Middle frontal gyrus (tissue), 1 donor: ENCODE measurements around the gene STMP1.
"Not testable (repeated sequence)": the region's sequence is repeated elsewhere in the genome, so short reads cannot be mapped to it uniquely, and the experiment has no call there.

Source experiments
- DNase-seq: peaks from one replicate; pipeline ENCODE4 v3.0.0-alpha.2; 2015; ENCODE audit warnings: low spot score; ENCODE audit errors: extremely low spot score

The STMP1 gene

GRCh38 chr7:135664046-135664589 is 1.8 kb downstream of the STMP1 start:
- no peak for DNase-seq

- DNase-seq = no peak
Observed at GRCh38 chr7:135665042-135665441, 2.7 kb downstream of the STMP1 start.

GRCh38 chr7:135666156-135666555 is 3.8 kb downstream of the STMP1 start:
- no peak for DNase-seq

- DNase-seq = no peak
Observed at GRCh38 chr7:135666846-135667245, 4.5 kb downstream of the STMP1 start.

GRCh38 chr7:135667626-135668025 is 5.3 kb downstream of the STMP1 start:
- not testable (repeated sequence) for DNase-seq

GRCh38 chr7:135668852-135669395 is 6.6 kb downstream of the STMP1 start:
- not testable (repeated sequence) for DNase-seq

- DNase-seq = no peak
Observed at GRCh38 chr7:135669774-135670173, 7.5 kb downstream of the STMP1 start.

GRCh38 chr7:135670179-135670578 is 7.9 kb downstream of the STMP1 start:
- no peak for DNase-seq

GRCh38 chr7:135672560-135673359 is 10.4 kb downstream of the STMP1 start:
- peak; percentile 49 for DNase-seq

GRCh38 chr7:135673360-135673706 is 11.0 kb downstream of the STMP1 start:
- no peak for DNase-seq

GRCh38 chr7:135678612-135679575 is 16.6 kb downstream of the STMP1 start:
- DNase-seq = no peak

GRCh38 chr7:135681762-135682161 is 19.4 kb downstream of the STMP1 start:
- DNase-seq = no peak

GRCh38 chr7:135682191-135682590 is 19.9 kb downstream of the STMP1 start:
- no peak for DNase-seq

- no peak for DNase-seq
Observed at GRCh38 chr7:135683609-135684008, 21.3 kb downstream of the STMP1 start.

- DNase-seq = no peak
Observed at GRCh38 chr7:135684136-135684535, 21.8 kb downstream of the STMP1 start.

GRCh38 chr7:135684699-135685098 is 22.4 kb downstream of the STMP1 start:
- DNase-seq = no peak

GRCh38 chr7:135685306-135686084 is 23.2 kb downstream of the STMP1 start:
- no peak for DNase-seq

- no peak for DNase-seq
Observed at GRCh38 chr7:135687466-135687865, 25.2 kb downstream of the STMP1 start.

GRCh38 chr7:135690566-135690965 is 28.3 kb downstream of the STMP1 start:
- DNase-seq = no peak

GRCh38 chr7:135692055-135692454 is 29.7 kb downstream of the STMP1 start:
- DNase-seq = no peak

- DNase-seq = not testable (repeated sequence)
Observed at GRCh38 chr7:135692606-135693005, 30.3 kb downstream of the STMP1 start.
